WTC11 (cell line): Measurements from ENCODE around the gene IL1RAPL2. TPM values are rescaled to one million over a fixed set of nuclear protein-coding genes. Genes with fewer than 3 reads are reported as not detected.

Experiments
- ATAC-seq: fragments of 200-7000 bp; cut with Tn5 transposase; 2 replicates; pipeline ENCODE4 v1.10.0; 2021; ENCODE audit warnings: mild to moderate bottlenecking, moderate library complexity
- CTCF ChIA-PET: fragments of 300-600 bp; sonication (Branson Sonifier 250); formaldehyde crosslinking; loops from one replicate; lab custom pipeline; 2021; ENCODE audit warnings: antibody characterized with exemption; lab: Charles Lee
- POLR2A ChIA-PET: fragments of 350-600 bp; sonication (Branson Sonifier 250); formaldehyde crosslinking; loops from one replicate; lab custom pipeline; 2021; ENCODE audit warnings: antibody characterized with exemption; lab: Charles Lee
- DNase-seq: peaks from one replicate; pipeline ENCODE4 v3.0.0; 2021; ENCODE audit warnings: low spot score
- H3K27ac Mint-ChIP-seq: 2 replicates; pipeline ENCODE4 v1.8.0; 2021; ENCODE audit warnings: mixed read lengths
- H3K27me3 Mint-ChIP-seq: 2 replicates; pipeline ENCODE4 v1.8.0; 2021; ENCODE audit warnings: low read depth, mild to moderate bottlenecking, moderate library complexity, mixed read lengths
- H3K36me3 Mint-ChIP-seq: 2 replicates; pipeline ENCODE4 v1.8.0; 2021; ENCODE audit warnings: mixed read lengths
- H3K4me1 Mint-ChIP-seq: 2 replicates; pipeline ENCODE4 v1.8.0; 2022; ENCODE audit warnings: mixed read lengths
- H3K4me3 Mint-ChIP-seq: 2 replicates; pipeline ENCODE4 v1.8.0; 2021; ENCODE audit warnings: mild to moderate bottlenecking, moderate library complexity, mixed read lengths
- H3K9me3 Mint-ChIP-seq: 2 replicates; pipeline ENCODE4 v1.8.0; 2021; ENCODE audit warnings: mixed read lengths
- AR ChIP-seq: fragments of 250-450 bp; sonication (Bioruptor Pico); IDR thresholded peaks from 2 replicates; pipeline ENCODE4 v1.9.0; 2021; ENCODE audit warnings: mild to moderate bottlenecking
- ATF3 ChIP-seq: sonication (generic); formaldehyde crosslinking; conservative IDR thresholded peaks from 2 replicates; pipeline ENCODE4 v1.8.1; 2022; ENCODE audit warnings: mild to moderate bottlenecking, missing genetic modification reagents
- CBFB ChIP-seq: sonication (generic); formaldehyde crosslinking; IDR thresholded peaks from 2 replicates; pipeline ENCODE4 v1.8.1; 2022; ENCODE audit warnings: mild to moderate bottlenecking, low read depth, missing genetic modification reagents
- ELF4 ChIP-seq: sonication (generic); formaldehyde crosslinking; IDR thresholded peaks from 2 replicates; pipeline ENCODE4 v1.8.1; 2022; ENCODE audit warnings: low read depth, mild to moderate bottlenecking, moderate library complexity, missing genetic modification reagents
- EMX1 ChIP-seq: fragments of 250-450 bp; sonication (Bioruptor Pico); IDR thresholded peaks from 2 replicates; pipeline ENCODE4 v1.8.0; 2021; ENCODE audit warnings: mild to moderate bottlenecking
- ESRRA ChIP-seq: sonication (generic); formaldehyde crosslinking; IDR thresholded peaks from 2 replicates; pipeline ENCODE4 v1.8.1; 2022; ENCODE audit warnings: mild to moderate bottlenecking, missing genetic modification reagents, borderline replicate concordance
- FOXP4 ChIP-seq: sonication (generic); formaldehyde crosslinking; IDR thresholded peaks from 2 replicates; pipeline ENCODE4 v1.8.0; 2022; ENCODE audit warnings: mild to moderate bottlenecking, missing genetic modification reagents
- HMGA2 ChIP-seq: fragments of 250-450 bp; sonication (Bioruptor Pico); IDR thresholded peaks from 2 replicates; pipeline ENCODE4 v1.4.0; 2021; ENCODE audit warnings: mild to moderate bottlenecking, moderate library complexity
- HMGXB4 ChIP-seq: sonication (generic); formaldehyde crosslinking; IDR thresholded peaks from 2 replicates; pipeline ENCODE4 v1.8.1; 2023; ENCODE audit warnings: mild to moderate bottlenecking, moderate library complexity, missing genetic modification reagents
- NR2C2 ChIP-seq: sonication (generic); formaldehyde crosslinking; IDR thresholded peaks from 2 replicates; pipeline ENCODE4 v1.8.0; 2022; ENCODE audit warnings: mild to moderate bottlenecking, missing genetic modification reagents
- SMAD3 ChIP-seq: sonication (generic); formaldehyde crosslinking; IDR thresholded peaks from 2 replicates; pipeline ENCODE4 v1.8.0; 2022; ENCODE audit warnings: missing genetic modification reagents, mild to moderate bottlenecking, borderline replicate concordance
- SP1 ChIP-seq: sonication (generic); formaldehyde crosslinking; conservative IDR thresholded peaks from 2 replicates; pipeline ENCODE4 v1.8.1; 2022; ENCODE audit warnings: missing genetic modification reagents
- STAT6 ChIP-seq: sonication (generic); formaldehyde crosslinking; conservative IDR thresholded peaks from 2 replicates; pipeline ENCODE4 v1.8.1; 2023; ENCODE audit warnings: mild to moderate bottlenecking, low read depth, missing genetic modification reagents, moderate library complexity
- ZBTB43 ChIP-seq: sonication (generic); formaldehyde crosslinking; IDR thresholded peaks from 2 replicates; pipeline ENCODE4 v1.8.1; 2023; ENCODE audit warnings: mild to moderate bottlenecking, missing genetic modification reagents
- ZNF232 ChIP-seq: sonication (generic); formaldehyde crosslinking; IDR thresholded peaks from 2 replicates; pipeline ENCODE4 v1.8.0; 2022; ENCODE audit warnings: mild to moderate bottlenecking, missing genetic modification reagents
- ZNF317 ChIP-seq: sonication (generic); formaldehyde crosslinking; IDR thresholded peaks from 2 replicates; pipeline ENCODE4 v1.8.1; 2023; ENCODE audit warnings: low read depth, mild to moderate bottlenecking, moderate library complexity, missing genetic modification reagents, borderline replicate concordance
- total RNA-seq: library from RNA; stranded (reverse); gene quantifications from 3 replicates; pipeline ENCODE4 v1.2.3, GENCODE V29; 2021

Gene IL1RAPL2
- total RNA-seq, 1 experiment from 2014 or later, result 0.09 TPM

GRCh38 chrX:104935581-104935980 lies 369.6 kb downstream of the IL1RAPL2 start (continued):
- TF ChIP-seq CBFB (CRISPR knock-in tag) (no peak), ELF4 (no peak), EMX1 (no peak), FOXP4 (CRISPR knock-in tag) (no peak), ZNF317 (no peak)

- Mint-ChIP-seq H3K36me3 (no peaks in the 10 kb centered on the region), H3K4me1 (peaks cover 3% of the 10 kb centered on the region), H3K27ac (no peak overlapping the region), H3K4me3 (no peak overlapping the region), H3K27me3 (no peaks in the 10 kb centered on the region), H3K9me3 (no peaks in the 10 kb centered on the region)
- CTCF ChIA-PET, result interaction anchor here (1.4 kb wide), 1 partner anchor 31 kb away, joined by 4 read pairs; no protein-coding TSS in a partner anchor
- TF ChIP-seq SMAD3 (CRISPR knock-in tag), result no peak
- TF ChIP-seq ESRRA (CRISPR knock-in tag), result no peak
- no peak for TF ChIP-seq HMGA2
- TF ChIP-seq ATF3 (CRISPR knock-in tag), result no peak
- no peak for TF ChIP-seq NR2C2 (CRISPR knock-in tag)
- no peak for TF ChIP-seq AR
- TF ChIP-seq SP1, result no peak
- TF ChIP-seq STAT6 (CRISPR knock-in tag), result no peak
- no peak for TF ChIP-seq ZBTB43
- no peak for TF ChIP-seq HMGXB4 (CRISPR knock-in tag)
- no peak for TF ChIP-seq ZNF232
- POLR2A ChIA-PET, result no interaction called here
- ATAC-seq (no peak), DNase-seq (no peak)
These were observed 387.3 kb downstream of the IL1RAPL2 start for GRCh38 chrX:104953251-104953650.
